ENCODE data around the gene ZBTB7C.
A peak's percentile ranks its signal among the peaks of the same experiment; 100 is the strongest.

The ZBTB7C gene

GRCh38 chr18:48153613-48154481 is 255.3 kb downstream of the ZBTB7C start:
- H3K4me3 Mint-ChIP-seq, result no peak overlapping the region
- DNase-seq, result no peak
- no peaks in the 10 kb centered on the region for H3K9me3 Mint-ChIP-seq
- H3K36me3 Mint-ChIP-seq, result no peaks in the 10 kb centered on the region
- no peak overlapping the region for H3K27ac Mint-ChIP-seq
- H3K27me3 Mint-ChIP-seq, result peaks cover 54% of the 10 kb centered on the region
- H3K4me1 Mint-ChIP-seq, result no peaks in the 10 kb centered on the region
- CTCF ChIA-PET, result interaction anchor here (1.0 kb wide), 1 partner anchor 291 kb away, joined by 3 read pairs; no protein-coding TSS in a partner anchor

GRCh38 chr18:48152549-48152948 is 256.6 kb downstream of the ZBTB7C start:
- CTCF ChIA-PET, result no interaction called here
- no peak for DNase-seq
- Mint-ChIP-seq H3K27ac (peak overlapping the region; percentile 3), H3K4me1 (no peaks in the 10 kb centered on the region), H3K9me3 (no peaks in the 10 kb centered on the region), H3K4me3 (no peak overlapping the region), H3K27me3 (peaks cover 42% of the 10 kb centered on the region), H3K36me3 (no peaks in the 10 kb centered on the region)

DNA sequence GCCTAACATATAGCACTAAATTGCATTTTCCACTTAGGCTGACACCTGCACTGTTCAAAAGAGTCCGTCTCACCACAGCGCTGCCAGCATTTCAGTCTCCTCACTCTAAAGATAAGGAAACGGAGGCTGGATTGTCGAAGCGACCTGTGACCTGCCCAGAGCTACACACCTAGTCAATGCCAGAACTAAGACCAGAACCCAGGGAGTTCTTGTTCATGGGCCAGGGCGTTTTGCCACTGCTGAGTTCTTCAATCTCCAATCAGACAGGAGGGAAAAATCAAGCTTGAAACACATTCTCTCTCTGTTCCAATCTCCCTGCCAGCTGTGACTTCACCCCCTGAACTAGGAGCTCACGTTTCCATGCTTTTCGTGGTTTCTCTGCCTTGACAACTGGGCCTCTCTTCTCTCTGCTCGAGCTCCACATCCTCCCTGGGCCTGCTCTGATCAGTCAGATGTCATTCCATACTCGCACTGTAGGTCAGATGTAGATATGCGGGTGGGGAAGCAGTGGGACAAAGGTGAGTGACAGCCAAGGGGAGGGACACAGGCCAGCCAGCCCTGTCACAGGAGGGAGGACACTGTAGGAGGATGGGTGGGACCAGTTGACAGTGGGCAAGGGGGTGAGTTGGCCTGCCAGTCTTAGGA is 257.6 kb downstream of the ZBTB7C start:
- Mint-ChIP-seq H3K9me3 (no peaks in the 10 kb centered on the region), H3K4me3 (no peak overlapping the region), H3K27me3 (peaks cover 33% of the 10 kb centered on the region), H3K27ac (no peak overlapping the region), H3K4me1 (no peaks in the 10 kb centered on the region), H3K36me3 (no peaks in the 10 kb centered on the region)
- CTCF ChIA-PET, result no interaction called here
- DNase-seq, result no peak

GRCh38 chr18:48149020-48149685 is 260.0 kb downstream of the ZBTB7C start:
- CTCF ChIA-PET, result no interaction called here
- no peak overlapping the region for H3K4me3 Mint-ChIP-seq
- no peaks in the 10 kb centered on the region for H3K9me3 Mint-ChIP-seq
- no peak overlapping the region for H3K27ac Mint-ChIP-seq
- no peaks in the 10 kb centered on the region for H3K36me3 Mint-ChIP-seq
- H3K27me3 Mint-ChIP-seq, result peaks cover 39% of the 10 kb centered on the region
- H3K4me1 Mint-ChIP-seq, result no peaks in the 10 kb centered on the region
- no peak for DNase-seq

DNA sequence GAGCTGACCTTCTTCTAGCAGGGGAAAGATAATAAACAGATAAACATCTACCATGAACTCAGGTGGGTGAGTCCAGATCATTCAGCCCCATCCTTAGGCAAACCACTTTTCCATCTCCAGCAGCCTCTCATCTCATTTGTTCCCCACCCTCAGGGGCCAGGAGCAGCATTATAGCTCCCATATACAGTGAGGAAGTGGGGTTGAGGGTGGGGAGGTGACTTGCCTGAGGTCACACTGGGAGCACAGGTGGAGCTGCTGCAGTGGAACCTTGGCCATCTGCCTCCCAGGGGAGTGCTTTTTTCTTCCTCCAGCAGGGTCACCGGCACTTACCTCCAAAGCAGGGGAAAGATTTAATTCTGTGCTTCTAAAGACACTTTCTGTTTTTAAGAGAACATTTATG is 266.2 kb downstream of the ZBTB7C start:
- Mint-ChIP-seq H3K27me3 (peaks cover 51% of the 10 kb centered on the region), H3K36me3 (no peaks in the 10 kb centered on the region)
- CTCF ChIA-PET, result no interaction called here

DNA sequence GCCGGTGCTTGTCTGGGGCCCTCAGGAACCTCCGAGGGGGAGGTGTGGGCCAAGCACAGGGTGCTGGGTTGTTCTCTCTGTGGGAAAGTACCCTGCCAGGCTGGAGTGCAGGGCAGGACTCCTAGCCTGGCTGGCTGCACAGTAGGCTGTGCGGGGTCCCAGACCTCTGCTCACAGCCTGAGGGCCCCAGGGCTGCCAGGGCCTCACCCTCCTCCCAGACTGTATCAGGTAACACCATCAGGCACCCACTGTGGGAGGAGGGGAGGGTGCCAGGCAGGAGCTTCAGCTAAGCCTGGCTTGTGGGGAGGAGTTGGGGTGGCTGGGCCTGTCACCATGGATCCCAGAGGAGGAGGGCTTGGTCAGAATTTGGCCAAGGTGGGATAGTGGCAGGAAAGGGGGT is 266.8 kb downstream of the ZBTB7C start:
- peaks cover 5% of the 10 kb centered on the region for H3K4me1 Mint-ChIP-seq
- no peak for DNase-seq
- H3K27me3 Mint-ChIP-seq, result peaks cover 57% of the 10 kb centered on the region
- H3K9me3 Mint-ChIP-seq, result no peaks in the 10 kb centered on the region
- no peak overlapping the region for H3K4me3 Mint-ChIP-seq
- H3K36me3 Mint-ChIP-seq, result no peaks in the 10 kb centered on the region
- H3K27ac Mint-ChIP-seq, result no peak overlapping the region
- CTCF ChIA-PET, result no interaction called here

More for the DNA sequence above, 266.2 kb downstream of the ZBTB7C start:
- Mint-ChIP-seq H3K4me3 (no peak overlapping the region), H3K27ac (no peak overlapping the region), H3K9me3 (no peaks in the 10 kb centered on the region), H3K4me1 (no peaks in the 10 kb centered on the region)
- DNase-seq, result no peak

DNA sequence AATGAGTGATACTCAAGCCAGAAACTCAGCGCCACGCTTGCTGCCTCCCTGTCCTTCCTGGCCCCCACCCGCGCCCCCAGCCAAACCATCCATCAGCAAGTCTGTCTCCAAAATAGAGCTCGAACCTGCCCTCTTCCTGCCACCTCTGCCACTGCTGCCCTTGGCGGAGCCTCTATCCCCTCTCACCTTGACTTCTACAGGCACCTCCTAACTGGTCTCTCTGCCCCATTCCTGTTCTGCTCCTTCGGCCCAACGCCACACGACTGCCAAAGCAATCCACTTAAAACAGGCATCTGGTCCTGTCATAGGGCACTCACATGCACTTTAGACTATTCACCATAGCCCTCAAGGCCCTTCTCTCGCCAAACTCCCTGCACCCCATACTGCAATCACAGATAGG is 268.5 kb downstream of the ZBTB7C start:
- DNase-seq, result no peak
- no peak overlapping the region for H3K4me3 Mint-ChIP-seq
- no peaks in the 10 kb centered on the region for H3K36me3 Mint-ChIP-seq
- H3K27ac Mint-ChIP-seq, result no peak overlapping the region
- H3K4me1 Mint-ChIP-seq, result peaks cover 10% of the 10 kb centered on the region
- CTCF ChIA-PET, result no interaction called here
- no peaks in the 10 kb centered on the region for H3K9me3 Mint-ChIP-seq
- H3K27me3 Mint-ChIP-seq, result peaks cover 73% of the 10 kb centered on the region

DNA sequence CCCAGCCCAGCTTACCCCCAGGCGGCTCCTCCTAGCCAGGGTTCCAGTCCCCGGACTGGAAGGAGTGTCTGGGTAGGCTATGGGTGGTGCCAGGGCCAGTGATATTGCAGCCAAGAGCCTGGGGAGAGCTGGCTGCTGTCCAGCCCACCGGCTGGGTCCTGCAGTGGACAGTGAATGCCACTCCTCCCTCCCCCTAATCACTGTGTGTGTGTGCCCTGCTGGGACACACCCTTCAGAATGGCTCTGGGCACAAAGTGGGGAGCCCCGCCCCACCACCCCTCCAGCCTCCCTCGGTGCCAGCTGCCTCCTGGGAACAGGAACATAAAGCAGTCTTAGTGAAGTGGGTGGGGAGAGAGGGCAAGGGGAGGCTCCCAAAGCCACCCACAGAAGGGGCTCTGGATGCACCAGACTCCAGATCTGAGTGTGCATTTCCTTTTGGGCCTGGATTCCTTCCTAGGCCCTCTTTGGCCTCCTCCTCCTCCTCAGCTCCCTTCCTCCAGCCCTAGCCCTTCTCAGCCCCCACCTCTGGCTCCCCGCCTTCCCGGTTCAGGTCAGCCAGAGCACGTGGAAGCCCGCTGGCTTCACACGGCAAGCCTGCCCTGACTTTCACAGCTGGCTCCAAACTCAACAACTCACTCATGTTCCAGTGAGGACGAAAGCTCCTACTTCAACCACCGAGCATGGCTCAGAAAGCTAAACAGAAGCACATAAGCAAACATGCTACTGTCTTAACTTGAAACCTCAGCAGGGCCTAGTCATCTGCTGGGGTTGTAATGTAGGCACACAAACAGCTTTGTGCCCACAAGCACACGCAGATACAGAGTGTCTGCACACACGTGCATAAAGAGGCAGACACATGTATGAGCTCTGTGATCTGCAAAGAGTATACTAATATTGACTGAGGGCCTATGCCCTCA is 269.5 kb downstream of the ZBTB7C start:
- DNase-seq, result no peak
- CTCF ChIA-PET, result no interaction called here
- Mint-ChIP-seq H3K27me3 (peaks cover 76% of the 10 kb centered on the region), H3K36me3 (no peaks in the 10 kb centered on the region), H3K27ac (no peak overlapping the region), H3K4me1 (peaks cover 10% of the 10 kb centered on the region), H3K9me3 (no peaks in the 10 kb centered on the region), H3K4me3 (no peak overlapping the region)

- Mint-ChIP-seq H3K4me3 (no peak overlapping the region), H3K36me3 (no peaks in the 10 kb centered on the region), H3K4me1 (peaks cover 10% of the 10 kb centered on the region), H3K9me3 (no peaks in the 10 kb centered on the region), H3K27me3 (peaks cover 83% of the 10 kb centered on the region), H3K27ac (no peak overlapping the region)
- CTCF ChIA-PET, result no interaction called here
- DNase-seq, result no peak
These were observed 270.3 kb downstream of the ZBTB7C start for GRCh38 chr18:48138660-48139430.

DNA sequence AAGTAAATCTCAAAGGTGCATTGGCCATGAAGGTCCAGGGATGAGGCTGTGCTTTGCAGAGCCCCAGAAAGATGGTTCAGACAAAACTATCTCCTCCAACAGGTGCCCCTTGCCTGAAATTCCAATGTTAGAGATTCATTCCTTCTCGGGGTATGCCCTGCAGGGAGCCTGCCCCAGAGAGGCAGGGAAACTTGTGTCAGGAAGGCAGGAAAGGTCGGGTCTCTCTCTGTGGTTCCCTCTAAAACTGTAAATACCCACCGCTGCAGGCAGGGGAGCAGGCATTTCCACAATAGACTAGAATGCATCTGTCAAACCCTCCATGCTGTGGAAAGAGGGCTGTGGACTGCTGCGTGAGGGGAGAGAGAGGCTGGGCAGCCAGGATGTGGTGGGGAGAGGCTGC is 271.0 kb downstream of the ZBTB7C start:
- Mint-ChIP-seq H3K27me3 (peaks cover 89% of the 10 kb centered on the region), H3K4me3 (no peak overlapping the region), H3K27ac (no peak overlapping the region), H3K36me3 (no peaks in the 10 kb centered on the region), H3K4me1 (peaks cover 11% of the 10 kb centered on the region), H3K9me3 (no peaks in the 10 kb centered on the region)
- DNase-seq, result no peak
- CTCF ChIA-PET, result no interaction called here

DNA sequence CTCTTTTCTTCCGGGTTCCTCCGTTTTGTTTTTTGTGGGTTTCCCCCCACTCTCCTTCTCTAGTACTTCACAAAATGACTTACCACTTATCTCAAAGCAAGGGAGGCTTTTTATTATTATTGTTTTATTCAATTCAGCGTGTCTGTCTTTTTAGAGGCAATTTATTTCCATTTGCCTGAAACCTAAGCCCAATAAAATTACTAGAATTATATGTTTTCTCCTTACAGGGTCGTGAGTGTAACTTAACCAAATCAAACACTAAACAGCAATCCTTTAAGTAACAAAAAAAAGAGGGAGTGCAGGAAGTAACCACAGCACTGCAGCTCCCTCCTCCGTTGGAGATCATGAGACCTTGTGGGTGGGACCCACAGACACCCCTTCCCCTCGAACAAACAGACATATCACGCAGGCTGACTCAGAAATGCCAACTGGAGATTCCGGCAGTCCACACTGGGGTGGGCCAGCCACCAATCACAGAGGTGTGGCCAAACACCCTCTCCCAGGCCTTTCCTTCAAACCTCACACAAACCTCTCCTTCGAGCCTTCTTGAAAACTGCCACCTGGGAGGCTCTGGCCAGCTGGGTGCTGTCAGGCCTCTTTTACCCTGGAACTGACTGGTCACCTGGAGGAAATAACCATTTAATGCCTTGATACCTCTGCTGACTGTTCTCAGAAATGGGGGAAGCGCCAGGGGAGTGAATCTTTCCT is 271.7 kb downstream of the ZBTB7C start:
- peaks cover 89% of the 10 kb centered on the region for H3K27me3 Mint-ChIP-seq

DNA sequence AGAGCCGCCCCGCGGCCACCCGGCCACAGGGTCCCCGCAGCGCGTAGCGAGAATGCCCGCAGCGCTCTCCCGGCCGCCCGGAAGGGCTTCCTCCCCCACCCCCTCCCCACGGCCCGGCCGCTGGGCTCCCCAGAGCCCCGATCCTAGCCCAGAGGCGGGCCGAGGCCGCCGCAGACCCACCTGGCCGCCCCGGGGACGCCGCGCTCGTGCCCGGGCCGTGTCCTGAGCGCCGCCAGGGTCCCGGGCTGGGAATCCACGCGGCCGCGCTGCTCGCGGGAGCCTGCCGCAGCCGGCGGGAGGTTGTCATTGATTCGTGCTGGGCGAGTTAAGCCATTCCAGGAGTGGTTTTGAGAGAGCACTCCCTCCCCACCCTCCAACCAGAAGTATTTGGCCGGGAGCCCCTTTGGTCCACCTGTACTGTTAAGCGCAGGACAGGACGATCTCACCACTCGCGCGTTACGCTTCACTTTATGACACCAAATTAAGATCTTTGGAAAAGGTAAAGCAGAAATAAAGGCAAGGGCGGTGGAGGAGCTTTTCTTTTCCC is 272.3 kb downstream of the ZBTB7C start:
- H3K4me3 Mint-ChIP-seq, result no peak overlapping the region
- H3K27ac Mint-ChIP-seq, result no peak overlapping the region
- CTCF ChIA-PET, result interaction anchor here (0.6 kb wide), 1 partner anchor 68 kb away, joined by 3 read pairs; no protein-coding TSS in a partner anchor
- peaks cover 11% of the 10 kb centered on the region for H3K4me1 Mint-ChIP-seq
- no peaks in the 10 kb centered on the region for H3K9me3 Mint-ChIP-seq
- no peak for DNase-seq
- peaks cover 85% of the 10 kb centered on the region for H3K27me3 Mint-ChIP-seq
- H3K36me3 Mint-ChIP-seq, result no peaks in the 10 kb centered on the region

More for the DNA sequence above, 271.7 kb downstream of the ZBTB7C start:
- no peak for DNase-seq
- no peaks in the 10 kb centered on the region for H3K36me3 Mint-ChIP-seq
- no peaks in the 10 kb centered on the region for H3K9me3 Mint-ChIP-seq
- H3K4me1 Mint-ChIP-seq, result peaks cover 11% of the 10 kb centered on the region
- no peak overlapping the region for H3K4me3 Mint-ChIP-seq
- no peak overlapping the region for H3K27ac Mint-ChIP-seq
- CTCF ChIA-PET, result no interaction called here

Data from activated naive CD4-positive, alpha-beta T cell treated with anti-CD3 and anti-CD28 coated beads, Interleukin-2, amount 10 ng/mL, durations not matched to agents 7 days and 5 days (primary cell).